GM21619 (cell line): ENCODE measurements around the gene SPIN2B.

ENCODE experiments used
- ATAC-seq: cut with Tn5 transposase; IDR thresholded peaks from one replicate; pipeline ENCODE4 v1.9.1; 2021; ENCODE audit not compliant: unreplicated experiment

SPIN2B gene

DNA sequence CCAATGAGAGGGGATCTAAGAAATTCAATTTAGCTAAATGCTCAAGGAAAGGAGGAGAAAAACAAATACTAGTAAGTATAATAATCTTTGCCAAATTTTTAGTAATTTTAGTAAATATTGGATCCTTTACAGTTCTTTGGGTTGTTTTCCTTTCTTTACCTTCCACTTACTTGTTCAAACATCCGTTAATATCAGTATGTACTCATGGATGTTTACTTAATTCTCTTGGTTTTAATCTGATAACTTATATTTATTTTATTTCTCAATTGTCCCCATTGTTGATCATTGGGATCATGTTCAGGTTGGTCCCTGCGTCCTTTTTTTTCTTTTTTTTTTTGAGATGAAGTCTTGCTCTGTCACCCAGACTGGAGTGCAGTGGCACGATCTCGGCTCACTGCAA lies 46.9 kb downstream of the SPIN2B start:
- ATAC-seq, result no peak

DNA sequence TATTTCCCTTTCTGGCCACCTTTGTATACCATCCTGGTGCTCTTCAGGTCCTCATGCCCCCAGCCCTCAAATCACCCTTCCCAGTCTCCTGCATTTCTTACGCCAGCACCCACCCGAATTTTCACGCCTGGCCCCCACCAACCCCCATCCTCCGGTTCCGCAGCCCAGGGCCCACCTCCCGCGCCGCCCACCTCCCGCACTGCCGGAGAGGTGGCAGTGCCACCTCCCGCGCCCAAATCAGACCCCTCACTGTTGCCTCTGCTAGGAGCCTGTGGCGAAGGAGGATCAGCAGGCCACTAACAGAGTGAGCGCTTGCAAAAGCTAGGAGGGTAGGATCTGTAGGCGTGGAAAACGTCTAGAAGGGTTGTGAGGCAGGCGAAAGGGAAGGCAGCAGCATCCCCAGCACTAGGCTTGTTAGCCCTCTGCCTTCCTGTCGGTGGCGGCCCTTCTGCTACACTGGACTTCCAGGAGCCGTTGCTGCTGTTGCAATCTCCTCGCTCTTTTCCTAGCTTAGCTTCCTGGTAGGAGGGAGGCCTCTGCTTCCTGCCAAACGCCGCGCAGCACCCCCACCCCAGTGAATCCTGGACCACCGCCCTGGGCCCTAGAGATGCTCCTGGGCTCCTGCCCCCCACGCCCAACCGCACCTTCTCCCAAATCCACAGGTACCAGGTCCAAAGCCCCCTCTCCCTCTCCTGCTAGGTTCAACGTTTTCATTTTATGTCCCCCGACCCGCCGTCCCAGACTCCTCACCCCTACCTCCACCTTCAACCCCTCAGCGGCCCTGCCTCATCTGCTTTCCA lies 51.0 kb downstream of the SPIN2B start:
- no peak for ATAC-seq
